Stimulated activated CD4-positive, alpha-beta T cell treated with anti-CD3 and anti-CD28 coated beads, Interleukin-4, amount 100 ng/mL, for 4 hours (primary cell): ENCODE data around the gene NT5C3A.
"Not testable (repeated sequence)": the region's sequence is repeated elsewhere in the genome, so short reads cannot be mapped to it uniquely, and the experiment has no call there.

Experiments
- DNase-seq, 2 experiments: peaks; one replicate each; pipeline ENCODE4 v3.0.0-alpha.2; 2020

The NT5C3A gene

GRCh38 chr7:32966489-32967267 is 95.9 kb downstream of the NT5C3A start:
- not testable (repeated sequence) for DNase-seq

- DNase-seq = not testable (repeated sequence)
These were observed 98.0 kb downstream of the NT5C3A start for GRCh38 chr7:32964461-32965159.
